Stomach (tissue), 4 donors: Measurements from ENCODE around the gene EEF1AKMT1.

Source experiments
- EP300 ChIP-seq: sonication (generic); formaldehyde crosslinking; IDR thresholded peaks from one replicate; pipeline ENCODE4 v1.6.1; 2017; ENCODE audit warnings: antibody characterized with exemption
- POLR2A ChIP-seq, 4 donors: fragments of 450-650 bp; IDR thresholded peaks; one replicate each; pipeline ENCODE4 v1.6.1; 2016; ENCODE audit warnings: antibody characterized with exemption in 4 of 4, control low read depth in 2 of 4, mild to moderate bottlenecking in 1 of 4, moderate library complexity in 1 of 4
- TF ChIP-seq, protein P1 (sequence below), 7 experiments: fragments of 450-650 bp in 4 of 7; fragments of 200-600 bp in 3 of 7; sonication (generic) in 3 of 7; IDR thresholded peaks; one replicate each; pipeline ENCODE4 v1.5.1; 2016 to 2019; ENCODE audit warnings: antibody characterized with exemption in 7 of 7, control low read depth in 2 of 7, mild to moderate bottlenecking in 1 of 7

GRCh38 chr13:20812890-20813289 lies 39.1 kb upstream of the EEF1AKMT1 start:
- TF ChIP-seq EP300, result no peak
- TF ChIP-seq, protein P1, sequence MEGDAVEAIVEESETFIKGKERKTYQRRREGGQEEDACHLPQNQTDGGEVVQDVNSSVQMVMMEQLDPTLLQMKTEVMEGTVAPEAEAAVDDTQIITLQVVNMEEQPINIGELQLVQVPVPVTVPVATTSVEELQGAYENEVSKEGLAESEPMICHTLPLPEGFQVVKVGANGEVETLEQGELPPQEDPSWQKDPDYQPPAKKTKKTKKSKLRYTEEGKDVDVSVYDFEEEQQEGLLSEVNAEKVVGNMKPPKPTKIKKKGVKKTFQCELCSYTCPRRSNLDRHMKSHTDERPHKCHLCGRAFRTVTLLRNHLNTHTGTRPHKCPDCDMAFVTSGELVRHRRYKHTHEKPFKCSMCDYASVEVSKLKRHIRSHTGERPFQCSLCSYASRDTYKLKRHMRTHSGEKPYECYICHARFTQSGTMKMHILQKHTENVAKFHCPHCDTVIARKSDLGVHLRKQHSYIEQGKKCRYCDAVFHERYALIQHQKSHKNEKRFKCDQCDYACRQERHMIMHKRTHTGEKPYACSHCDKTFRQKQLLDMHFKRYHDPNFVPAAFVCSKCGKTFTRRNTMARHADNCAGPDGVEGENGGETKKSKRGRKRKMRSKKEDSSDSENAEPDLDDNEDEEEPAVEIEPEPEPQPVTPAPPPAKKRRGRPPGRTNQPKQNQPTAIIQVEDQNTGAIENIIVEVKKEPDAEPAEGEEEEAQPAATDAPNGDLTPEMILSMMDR (IDR thresholded peaks at IDR 0.05), result no peak
- no peak for TF ChIP-seq POLR2A (IDR thresholded peaks at IDR 0.05)
